Endothelial cell of umbilical vein (primary cell): ENCODE data around the gene SRSF1.

Source experiments
- CTCF ChIP-seq, 2 donors: IDR thresholded peaks; 1 replicate in 1 of 2; 2 replicates in 1 of 2; pipeline ENCODE4 v1.5.1; 2011; ENCODE audit warnings: low read length in 2 of 2, mild to moderate bottlenecking in 2 of 2, moderate library complexity in 2 of 2, control low read depth in 1 of 2, inconsistent platforms in 1 of 2, low read depth in 1 of 2; ENCODE audit not compliant: insufficient read depth in 1 of 2; ENCODE audit errors: extremely low read depth in 1 of 2
- EZH2 ChIP-seq: IDR thresholded peaks from 2 replicates; pipeline ENCODE4 v1.6.1; 2012; ENCODE audit warnings: borderline replicate concordance, low read depth, mild to moderate bottlenecking, moderate library complexity, low read length, inconsistent platforms; ENCODE audit not compliant: severe bottlenecking
- JUN ChIP-seq: IDR thresholded peaks from 2 replicates; pipeline ENCODE4 v1.6.1; 2011; ENCODE audit warnings: borderline replicate concordance, low read depth; ENCODE audit not compliant: insufficient read length, insufficient read depth
- MAX ChIP-seq: IDR thresholded peaks from 2 replicates; pipeline ENCODE4 v1.6.1; 2011; ENCODE audit not compliant: insufficient read depth, insufficient read length
- POLR2A ChIP-seq: IDR thresholded peaks from 2 replicates; pipeline ENCODE4 v1.6.1; 2012; ENCODE audit warnings: low read depth, mild to moderate bottlenecking, control low read depth, low read length
- POLR2AphosphoS5 ChIP-seq: IDR thresholded peaks from 2 replicates; pipeline ENCODE4 v1.6.1; 2012; ENCODE audit warnings: low read depth, mild to moderate bottlenecking, control low read depth, low read length, moderate library complexity; ENCODE audit not compliant: insufficient read depth

DNA sequence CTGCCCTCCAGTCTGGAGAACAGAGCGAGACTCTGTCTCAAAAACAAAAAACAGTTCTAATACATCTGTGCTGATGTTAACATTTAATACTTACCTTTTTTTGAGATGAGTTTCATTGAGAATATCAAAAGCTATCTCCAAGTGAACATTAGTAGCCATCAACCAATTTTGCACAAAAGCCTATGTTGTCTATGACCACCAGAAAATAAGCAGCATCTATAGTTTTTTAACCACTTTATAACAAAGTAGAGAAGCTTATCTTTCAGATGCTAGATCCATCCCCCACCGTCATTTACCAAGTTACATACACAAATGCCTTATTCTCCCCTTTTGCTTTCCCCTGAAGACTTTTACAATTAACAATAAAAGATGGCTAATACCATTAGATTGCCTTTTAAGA is 4.1 kb downstream of the SRSF1 start:
- TF ChIP-seq CTCF (IDR thresholded peaks at IDR 0.05; ENCODE audit: extremely low read depth in 1 of 2, insufficient read depth in 1 of 2, low read depth in 1 of 2, low read length in 2 of 2) (no peak), MAX (no peak), POLR2A (no peak), EZH2 (no peak), POLR2AphosphoS5 (no peak), JUN (no peak)
